Heart left ventricle (tissue), 16 donors: ENCODE results near the gene DHX9. TPM values are rescaled to one million over a fixed set of nuclear protein-coding genes. Genes with fewer than 3 reads are reported as not detected.

Source experiments
- ATAC-seq, 4 donors: fragments of 200-7000 bp; cut with Tn5 transposase; one replicate each; pipeline ENCODE4 v1.9.1; 2020 to 2022; ENCODE audit warnings: moderate library complexity in 4 of 4, mild to moderate bottlenecking in 3 of 4, moderate number of reproducible peaks in 1 of 4
- DNase-seq, 5 donors: peaks; one replicate each; pipeline ENCODE4 v3.0.0-alpha.2; 2020
- H3K27ac ChIP-seq, 12 donors: fragments of 200-600 bp; sonication (generic) in 4 of 12; one replicate each; pipeline versions ENCODE4 v1.5.0 to v1.8.0; 2016 to 2022; ENCODE audit warnings: mild to moderate bottlenecking in 2 of 12
- H3K27me3 ChIP-seq, 9 donors: fragments of 200-600 bp; sonication (generic) in 2 of 9; one replicate each; pipeline versions ENCODE4 v1.5.1 to v1.8.0; 2016 to 2022; ENCODE audit warnings: mild to moderate bottlenecking in 3 of 9
- H3K36me3 ChIP-seq, 9 donors: fragments of 200-600 bp; sonication (generic) in 2 of 9; one replicate each; pipeline versions ENCODE4 v1.5.0 to v1.8.0; 2018 to 2022; ENCODE audit warnings: mild to moderate bottlenecking in 2 of 9
- H3K4me1 ChIP-seq, 12 donors: fragments of 200-600 bp; sonication (generic) in 4 of 12; one replicate each; pipeline versions ENCODE4 v1.5.0 to v1.8.0; 2016 to 2022; ENCODE audit warnings: mild to moderate bottlenecking in 3 of 12
- H3K4me3 ChIP-seq, 12 donors: fragments of 200-600 bp; sonication (generic) in 4 of 12; one replicate each; pipeline versions ENCODE4 v1.5.0 to v1.8.0; 2017 to 2022; ENCODE audit warnings: mild to moderate bottlenecking in 9 of 12, moderate library complexity in 4 of 12
- H3K9me3 ChIP-seq, 12 donors: fragments of 200-600 bp; sonication (generic) in 4 of 12; one replicate each; pipeline versions ENCODE4 v1.5.0 to v1.8.0; 2016 to 2022; ENCODE audit warnings: mild to moderate bottlenecking in 1 of 12
- CTCF ChIP-seq, 12 donors: fragments of 200-600 bp; sonication (generic) in 4 of 12; IDR thresholded peaks; one replicate each; pipeline versions ENCODE4 v1.5.0 to v1.8.0; 2018 to 2022; ENCODE audit warnings: antibody characterized with exemption in 12 of 12, mild to moderate bottlenecking in 5 of 12
- POLR2A ChIP-seq, 2 donors: fragments of 450-650 bp; IDR thresholded peaks; one replicate each; pipeline ENCODE4 v1.6.1; 2017; ENCODE audit warnings: antibody characterized with exemption in 2 of 2, mild to moderate bottlenecking in 2 of 2, moderate library complexity in 2 of 2
- WGBS, 4 donors: extraction: QIAGEN DNeasy Blood & Tissue Kit in 2 of 4; methylation state at CpG; one replicate each; pipeline versions ENCODE4 v1.1.5 to v1.1.7; 2013 to 2018; 5-methylcytosine and 5-hydroxymethylcytosine counted together
- intact Hi-C, 10 donors: fragments of 100-400 bp; cut with DNase I; formaldehyde crosslinking; loops; one replicate each; pipeline versions ENCODE4 v1.11.1 to v1.14.2; 2022
- long read RNA-seq, 3 donors: library from polyadenylated mRNA; unstranded; transcript quantifications; one replicate each; pipeline ENCODE4 v2.0.0, GENCODE V29; 2020 to 2021
- polyA plus RNA-seq, 2 donors: library from polyadenylated mRNA; stranded (reverse); fragments of 200-250 nt; gene quantifications; one replicate each; pipeline ENCODE4 v1.2.3, GENCODE V29; 2013
- total RNA-seq, 9 donors: library from RNA; depleted of rRNA in 2 of 9; stranded (reverse); fragments of >200 nt in 2 of 9; fragmentation: NEBNext Ultra II Directional in 3 of 9; extraction: Animal tissue kit (Norgen Biotek cat#: 25700) in 3 of 9; gene quantifications; one replicate each; pipeline versions ENCODE4 v1.1.0 to v1.2.4, GENCODE V29; 2016 to 2023
- donor health status: ischemic (EF 13 %, LVEDD 7.1; RV severe dilation, severe dysfunction).
- donor health status: healthy with polysubstance abuse.
- donor health status: DM: no; HTN: yes; CAD: no.
- donor health status: DM: no; HTN: no; CAD: no.
- donor health status: ischemic (EF 25% LVEDD 6.9; RV normal size, moderate dysfunction).
- donor health status: ischemic (EF 25% LVEDD 5.7; RV mildly dilated, moderate dysfunction).
- donor health status: healthy.
- donor health status: DM: yes; HTN: yes; CAD: no.
- donor health status: ischemic (EF 35%, LVEDD 5.7; RV mildly dilated, moderate dysfunction).
- donor health status: nonischemic (EF 11% LVEDD 7.7; RV severe dilation, severe dysfunction).
- donor health status: DM: yes; HTN: yes; CAD: no.
- donor health status: PGD.
- donor health status: ischemic (EF 29% LVEDD 5.4; RV normal size, mild dysfunction).
- donor health status: nonischemic (EF 23%, LVEDD 6.1; RV moderate dilation, normal function).

Gene DHX9
- 10 to 100 TPM; 42.0 to 69.4 (median 60.9) TPM for total RNA-seq
- 10 to 100 TPM; 22.6 to 82.9 TPM for polyA plus RNA-seq
- long read RNA-seq, donor 1, full-length matches to known transcripts = 20 of 34 reads
- long read RNA-seq, donor 1, partial matches to known transcripts = 12 of 34 reads
- long read RNA-seq, donor 1, other reads (novel, unspliced or antisense) = 2 of 34 reads
- long read RNA-seq, donor 2, full-length matches to known transcripts = 77 of 114 reads
- long read RNA-seq, donor 2, partial matches to known transcripts = 22 of 114 reads
- long read RNA-seq, donor 2, other reads (novel, unspliced or antisense) = 15 of 114 reads
- long read RNA-seq, donor 3, full-length matches to known transcripts = 26 of 49 reads
- long read RNA-seq, donor 3, partial matches to known transcripts = 20 of 49 reads
- long read RNA-seq, donor 3, other reads (novel, unspliced or antisense) = 3 of 49 reads

- H3K36me3 ChIP-seq = peaks cover 0 to 23% (median 20%) of the 10 kb centered on the region in 9 donors
- ATAC-seq (peak; percentile 81 to 95 (median 94)), DNase-seq (peak; percentile 93 to 98 (median 96))
- peaks cover 0 to 45% (median 30%) of the 10 kb centered on the region in 12 donors for H3K4me1 ChIP-seq
- H3K4me3 ChIP-seq = peak within 1 kb of the TSS; percentile 52 to 96 (median 82)
- WGBS, 4 donors = 0 to 1% (median 1%) methylated on average over 29 to 92 of the region's 92 CpGs
- peak within 1 kb of the TSS; percentile 79 to 97 (median 88) for H3K27ac ChIP-seq
- no peaks in the 10 kb centered on the region for H3K27me3 ChIP-seq
- TF ChIP-seq POLR2A (IDR thresholded peaks at IDR 0.05) = peak in 1 of 2 donors; percentile 75
- peak in 5 of 12 donors; percentile 16 to 41 (median 30) for TF ChIP-seq CTCF (IDR thresholded peaks at IDR 0.05)
- intact Hi-C loops = no loop called here
- no peaks in the 10 kb centered on the region for H3K9me3 ChIP-seq
Observed at GRCh38 chr1:182839209-182840066, at the start of gene DHX9. DHX9 (plus strand) TSS chr1:182839347; CDS start chr1:182842567, 3,220 bp downstream.

GRCh38 chr1:182791281-182792179 lies 47.6 kb upstream of the DHX9 start:
- Histone ChIP-seq H3K9me3 (no peaks in the 10 kb centered on the region), H3K36me3 (peaks cover 0 to 11% (median 0%) of the 10 kb centered on the region in 9 donors), H3K27ac (peak overlapping the region in 1 of 12 donors; percentile 88), H3K4me3 (peak overlapping the region in 1 of 12 donors; percentile 79), H3K27me3 (no peaks in the 10 kb centered on the region), H3K4me1 (peaks cover 0 to 59% (median 7%) of the 10 kb centered on the region in 12 donors)
- DNase-seq = no peak
- no peak for ATAC-seq
- intact Hi-C loops = no loop called here
- TF ChIP-seq CTCF (IDR thresholded peaks at IDR 0.05) (no peak), POLR2A (IDR thresholded peaks at IDR 0.05) (no peak)
- WGBS, 4 donors = 84 to 92% (median 88%) methylated on average over 8 of the region's 8 CpGs

DNA sequence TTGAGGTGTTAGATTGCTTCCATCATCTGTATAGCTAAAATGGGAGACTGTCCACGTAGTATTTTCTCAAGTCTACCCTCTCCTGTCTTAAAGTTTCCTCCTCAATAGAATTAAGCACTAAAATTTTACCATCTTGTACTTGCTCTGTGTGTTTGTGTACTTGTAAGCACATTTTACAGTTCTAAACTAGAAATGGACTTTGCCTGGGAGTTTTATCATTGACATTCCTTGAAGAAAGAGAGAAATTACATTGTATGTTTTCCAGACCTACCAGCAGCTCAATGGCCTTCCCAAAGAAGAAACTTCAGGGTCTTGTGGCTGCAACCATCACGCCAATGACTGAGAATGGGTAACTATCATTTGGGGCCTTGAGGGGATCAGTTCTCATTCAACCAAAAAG lies 45.1 kb upstream of the DHX9 start:
- intact Hi-C loops = no loop called here
- DNase-seq = no peak
- WGBS, 4 donors = 96 to 99% (median 98%) methylated on average over 2 of the region's 2 CpGs

More for the DNA sequence above, 45.1 kb upstream of the DHX9 start:
- Histone ChIP-seq H3K27me3 (no peaks in the 10 kb centered on the region), H3K36me3 (peaks cover 0 to 26% (median 0%) of the 10 kb centered on the region in 9 donors), H3K4me1 (peaks cover 0 to 56% (median 7%) of the 10 kb centered on the region in 12 donors), H3K9me3 (no peaks in the 10 kb centered on the region), H3K27ac (peak overlapping the region in 2 of 12 donors; percentile 11 to 88), H3K4me3 (no peak overlapping the region)
- ATAC-seq = no peak
- no peak for TF ChIP-seq CTCF (IDR thresholded peaks at IDR 0.05)
- TF ChIP-seq POLR2A (IDR thresholded peaks at IDR 0.05) = no peak
